ENCODE measurements around the gene CCND3. TPM values are rescaled to one million over a fixed set of nuclear protein-coding genes. Genes with fewer than 3 reads are reported as not detected.

The CCND3 gene
- total RNA-seq, 4 donors from 2014 or later = 103 to 212 (median 145) TPM

- no peak overlapping the region for H3K4me3 ChIP-seq
- H3K27ac ChIP-seq = no peak overlapping the region
- no peak for ATAC-seq
- no peaks in the 10 kb centered on the region for H3K27me3 ChIP-seq
- H3K4me1 ChIP-seq = no peaks in the 10 kb centered on the region
- no peaks in the 10 kb centered on the region for H3K36me3 ChIP-seq
- no peaks in the 10 kb centered on the region for H3K9me3 ChIP-seq
- TF ChIP-seq CTCF (IDR thresholded peaks at IDR 0.05) (no peak), POLR2AphosphoS5 (IDR thresholded peaks at IDR 0.05) (no peak), EP300 (IDR thresholded peaks at IDR 0.05) (no peak), POLR2A (IDR thresholded peaks at IDR 0.05) (no peak)
- 77 to 86% methylated on average over 5 of the region's 5 CpGs for WGBS, 2 donors (ENCODE audit: low coverage in 1 of 2)
Measured at GRCh38 chr6:41884957-41885356, 56.7 kb downstream of the CCND3 start.

Small RNA genes within 50 kb of the gene (small RNA-seq; reads per million reads assigned to genes)
- gene RF00019 = 0 reads per million in 4 donors

Other genes with a start within 250 kb of the CCND3 start
- gene TFEB, start 206.2 kb downstream of the CCND3 start, total RNA-seq = 10 to 100 TPM; 16.6 to 42.8 (median 26.1) TPM
- under 1 TPM in 1 of 4 donors, not detected in 3; 0.62 TPM for gene PGC, start 194.4 kb downstream of the CCND3 start, total RNA-seq
- 1 to 10 TPM; 1.3 to 6.5 (median 4.0) TPM for gene FRS3, start 161.9 kb downstream of the CCND3 start, total RNA-seq
- 1 to 10 TPM in 3 of 4 donors, under 1 TPM in 1; 0.94 to 5.0 (median 2.3) TPM for gene PRICKLE4, start 161.0 kb downstream of the CCND3 start, total RNA-seq
- 100 to 1,000 TPM in 1 of 4 donors, 10 to 100 TPM in 3; 74.2 to 120 (median 91.3) TPM for gene TOMM6, start 154.1 kb downstream of the CCND3 start, total RNA-seq
- gene USP49, start 46.4 kb downstream of the CCND3 start, total RNA-seq = 1 to 10 TPM in 3 of 4 donors, under 1 TPM in 1; 0.69 to 5.4 (median 2.0) TPM
- 10 to 100 TPM; 15.7 to 18.7 (median 17.0) TPM for gene MED20, start 20.7 kb downstream of the CCND3 start, total RNA-seq
- 10 to 100 TPM in 1 of 4 donors, 1 to 10 TPM in 3; 7.2 to 10.3 (median 8.3) TPM for gene BYSL, start 20.3 kb downstream of the CCND3 start, total RNA-seq
- 10 to 100 TPM; 16.8 to 33.6 (median 24.2) TPM for gene TAF8, start 108.7 kb upstream of the CCND3 start, total RNA-seq
- gene C6orf132, start 200.8 kb upstream of the CCND3 start, total RNA-seq = 10 to 100 TPM in 1 of 4 donors, 1 to 10 TPM in 2, under 1 TPM in 1; 0.93 to 12.1 (median 1.4) TPM
- under 1 TPM in 1 of 4 donors, not detected in 3; 0.46 TPM for gene GUCA1A, start 231.6 kb upstream of the CCND3 start, total RNA-seq

Measured in gastroesophageal sphincter (tissue), 4 donors.